GM23248 (cell line): ENCODE results near the gene DOK7. TPM values are rescaled to one million over a fixed set of nuclear protein-coding genes. Genes with fewer than 3 reads are reported as not detected.
A peak's percentile ranks its signal among the peaks of the same experiment; 100 is the strongest.

Experiments
- DNase-seq: peaks from one replicate; pipeline ENCODE4 v3.0.0-alpha.2; 2015
- H2AFZ ChIP-seq: fragments of 200-600 bp; sonication (generic); 2 replicates; pipeline ENCODE4 v1.6.1; 2016; ENCODE audit warnings: antibody characterized with exemption
- H3F3A ChIP-seq: fragments of 200-600 bp; sonication (generic); 2 replicates; pipeline ENCODE4 v1.6.1; 2016; ENCODE audit warnings: mild to moderate bottlenecking, antibody characterized with exemption, mixed run types; ENCODE audit not compliant: insufficient read depth
- H3K27ac ChIP-seq: fragments of 200-600 bp; sonication (generic); 2 replicates; pipeline ENCODE4 v1.5.1; 2016; ENCODE audit warnings: mild to moderate bottlenecking
- H3K27me3 ChIP-seq: fragments of 200-600 bp; sonication (generic); replicated peaks from 2 replicates; pipeline ENCODE4 v1.6.1; 2016; ENCODE audit warnings: mild to moderate bottlenecking; ENCODE audit not compliant: insufficient read depth
- H3K36me3 ChIP-seq: fragments of 200-600 bp; sonication (generic); 2 replicates; pipeline ENCODE4 v1.6.1; 2016; ENCODE audit warnings: low read depth, mild to moderate bottlenecking
- H3K4me1 ChIP-seq: fragments of 200-600 bp; sonication (generic); 2 replicates; pipeline ENCODE4 v1.6.1; 2016; ENCODE audit warnings: mild to moderate bottlenecking; ENCODE audit not compliant: insufficient read depth
- H3K4me2 ChIP-seq: fragments of 200-600 bp; sonication (generic); one replicate; pipeline ENCODE4 v1.6.1; 2016; ENCODE audit warnings: mild to moderate bottlenecking; ENCODE audit not compliant: unreplicated experiment
- H3K4me3 ChIP-seq: fragments of 200-600 bp; sonication (generic); 2 replicates; pipeline ENCODE4 v1.5.1; 2016; ENCODE audit warnings: mild to moderate bottlenecking
- H3K79me2 ChIP-seq: fragments of 200-600 bp; sonication (generic); 2 replicates; pipeline ENCODE4 v1.6.1; 2016; ENCODE audit warnings: mild to moderate bottlenecking; ENCODE audit not compliant: insufficient read depth
- H3K9ac ChIP-seq: fragments of 200-600 bp; sonication (generic); 2 replicates; pipeline ENCODE4 v1.6.1; 2016; ENCODE audit warnings: mild to moderate bottlenecking
- H3K9me2 ChIP-seq: fragments of 200-600 bp; sonication (generic); 2 replicates; pipeline ENCODE4 v1.6.1; 2016; ENCODE audit warnings: mixed run types, mild to moderate bottlenecking, moderate library complexity; ENCODE audit not compliant: insufficient read depth
- H3K9me3 ChIP-seq: fragments of 200-600 bp; sonication (generic); one replicate; pipeline ENCODE4 v1.6.1; 2017; ENCODE audit warnings: low read depth
- H4K20me1 ChIP-seq: fragments of 200-600 bp; sonication (generic); 2 replicates; pipeline ENCODE4 v1.6.0; 2016; ENCODE audit not compliant: insufficient read depth
- EZH2 ChIP-seq: fragments of 200-600 bp; sonication (generic); IDR thresholded peaks from 2 replicates; pipeline ENCODE4 v1.6.1; 2018; ENCODE audit warnings: antibody characterized with exemption, mild to moderate bottlenecking; ENCODE audit not compliant: insufficient read depth, poor library complexity, severe bottlenecking
- EZH2phosphoT487 ChIP-seq: fragments of 200-600 bp; sonication (generic); IDR thresholded peaks from 2 replicates; pipeline ENCODE4 v1.6.1; 2018; ENCODE audit warnings: antibody characterized with exemption, moderate library complexity, mild to moderate bottlenecking, low read depth; ENCODE audit not compliant: insufficient read depth
- WGBS, 2 experiments: methylation state at CpG; one replicate each; pipeline ENCODE4 v1.1.6; 2015 to 2017; ENCODE audit warnings: low lambda C conversion rate in 2 of 2, low coverage in 1 of 2; ENCODE audit errors: missing lambda C conversion rate in 2 of 2; 5-methylcytosine and 5-hydroxymethylcytosine counted together
- in situ Hi-C: fragments of 300-500 bp; cut with MboI; formaldehyde crosslinking; loops from 2 replicates; pipeline ENCODE4 v1.15.0; 2020
- polyA plus RNA-seq: library from polyadenylated mRNA; unstranded; fragments of >200 nt; fragmentation: Nextera tagmentation; extraction: Ambion mirVana; gene quantifications from 2 replicates; pipeline ENCODE4 v1.2.1, GENCODE V29; 2016
- total RNA-seq: library from RNA; depleted of rRNA; stranded (reverse); fragments of >200 nt; shearing (Covaris generic); gene quantifications from 2 replicates; pipeline ENCODE4 v1.2.3, GENCODE V29; 2014

The DOK7 gene
- total and polyA plus RNA-seq, 2 experiments from 2014 or later, result not detected

- no peaks in the 10 kb centered on the region for H4K20me1 ChIP-seq
- H3K4me2 ChIP-seq, result no peak overlapping the region
- no peaks in the 10 kb centered on the region for H3K27me3 ChIP-seq
- DNase-seq, result no peak
- no peak overlapping the region for H3K27ac ChIP-seq
- H3F3A ChIP-seq, result no peaks in the 10 kb centered on the region
- H3K9me2 ChIP-seq, result no peaks in the 10 kb centered on the region
- no peaks in the 10 kb centered on the region for H3K9me3 ChIP-seq
- TF ChIP-seq EZH2 (no peak), EZH2phosphoT487 (no peak)
- in situ Hi-C loops, result no loop called here
- WGBS, 2 experiments, result 86 to 92% methylated on average over 9 of the region's 9 CpGs
- no peak overlapping the region for H3K4me3 ChIP-seq
- peak overlapping the region; percentile 28; the same call in 1 of the 2 replicates for H2AFZ ChIP-seq
- H3K9ac ChIP-seq, result peak overlapping the region; percentile 52; the same call in 1 of the 2 replicates
- H3K36me3 ChIP-seq, result no peaks in the 10 kb centered on the region
- no peaks in the 10 kb centered on the region for H3K79me2 ChIP-seq
- peaks cover 11% of the 10 kb centered on the region for H3K4me1 ChIP-seq
Measured at GRCh38 chr4:3437582-3437936, 25.5 kb upstream of the DOK7 start.

GRCh38 chr4:3437998-3438846 is 24.9 kb upstream of the DOK7 start:
- H3K4me2 ChIP-seq, result no peak overlapping the region
- H3K4me3 ChIP-seq, result no peak overlapping the region
- TF ChIP-seq EZH2, result no peak
- no peak for TF ChIP-seq EZH2phosphoT487
- H2AFZ ChIP-seq, result no peak overlapping the region
- H3K36me3 ChIP-seq, result no peaks in the 10 kb centered on the region
- H3K9ac ChIP-seq, result no peak overlapping the region
- no peaks in the 10 kb centered on the region for H4K20me1 ChIP-seq
- H3F3A ChIP-seq, result no peaks in the 10 kb centered on the region
- no peaks in the 10 kb centered on the region for H3K9me2 ChIP-seq
- in situ Hi-C loops, result no loop called here
- no peak overlapping the region for H3K27ac ChIP-seq
- no peaks in the 10 kb centered on the region for H3K9me3 ChIP-seq
- H3K79me2 ChIP-seq, result no peaks in the 10 kb centered on the region
- no peaks in the 10 kb centered on the region for H3K27me3 ChIP-seq
- WGBS, 2 experiments, result 61 to 62% methylated on average over 15 to 28 of the region's 28 CpGs
- DNase-seq, result no peak
- H3K4me1 ChIP-seq, result peaks cover 11% of the 10 kb centered on the region

GRCh38 chr4:3438847-3439180 is 24.3 kb upstream of the DOK7 start:
- 71 to 100% methylated on average over 2 to 10 of the region's 10 CpGs for WGBS, 2 experiments
- no peak for TF ChIP-seq EZH2
- no peak for TF ChIP-seq EZH2phosphoT487
- in situ Hi-C loops, result no loop called here

GRCh38 chr4:3439391-3439790 is 23.7 kb upstream of the DOK7 start:
- Histone ChIP-seq H3K27ac (no peak overlapping the region), H3K9ac (no peak overlapping the region), H4K20me1 (no peaks in the 10 kb centered on the region), H3K79me2 (no peaks in the 10 kb centered on the region), H3K36me3 (no peaks in the 10 kb centered on the region), H3K27me3 (no peaks in the 10 kb centered on the region), H3K9me2 (no peaks in the 10 kb centered on the region), H3K4me1 (peaks cover 11% of the 10 kb centered on the region), H3F3A (no peaks in the 10 kb centered on the region), H3K4me2 (no peak overlapping the region), H2AFZ (no peak overlapping the region), H3K9me3 (no peaks in the 10 kb centered on the region), H3K4me3 (no peak overlapping the region)
- no peak for TF ChIP-seq EZH2phosphoT487
- TF ChIP-seq EZH2, result no peak
- 86 to 87% methylated on average over 16 of the region's 16 CpGs for WGBS, 2 experiments
- in situ Hi-C loops, result no loop called here
- DNase-seq, result no peak

More at GRCh38 chr4:3438847-3439180, 24.3 kb upstream of the DOK7 start:
- no peak for DNase-seq
- no peaks in the 10 kb centered on the region for H3K9me3 ChIP-seq
- H3F3A ChIP-seq, result no peaks in the 10 kb centered on the region
- no peak overlapping the region for H3K4me3 ChIP-seq
- no peak overlapping the region for H3K9ac ChIP-seq
- H4K20me1 ChIP-seq, result no peaks in the 10 kb centered on the region
- H3K27ac ChIP-seq, result no peak overlapping the region
- no peaks in the 10 kb centered on the region for H3K27me3 ChIP-seq
- peaks cover 11% of the 10 kb centered on the region for H3K4me1 ChIP-seq
- H3K79me2 ChIP-seq, result no peaks in the 10 kb centered on the region
- no peak overlapping the region for H2AFZ ChIP-seq
- no peaks in the 10 kb centered on the region for H3K36me3 ChIP-seq
- no peaks in the 10 kb centered on the region for H3K9me2 ChIP-seq
- no peak overlapping the region for H3K4me2 ChIP-seq

GRCh38 chr4:3440011-3440410 is 23.1 kb upstream of the DOK7 start:
- H3K4me1 ChIP-seq, result peaks cover 11% of the 10 kb centered on the region
- H3K36me3 ChIP-seq, result no peaks in the 10 kb centered on the region
- H3K79me2 ChIP-seq, result no peaks in the 10 kb centered on the region
- TF ChIP-seq EZH2 (no peak), EZH2phosphoT487 (no peak)
- H3K9ac ChIP-seq, result no peak overlapping the region
- H3K27ac ChIP-seq, result no peak overlapping the region
- DNase-seq, result no peak
- WGBS, 2 experiments, result 89 to 92% methylated on average over 7 of the region's 7 CpGs
- H3K27me3 ChIP-seq, result no peaks in the 10 kb centered on the region
- H4K20me1 ChIP-seq, result no peaks in the 10 kb centered on the region
- no peak overlapping the region for H2AFZ ChIP-seq
- no peaks in the 10 kb centered on the region for H3F3A ChIP-seq
- H3K9me3 ChIP-seq, result no peaks in the 10 kb centered on the region
- H3K4me2 ChIP-seq, result no peak overlapping the region
- H3K4me3 ChIP-seq, result no peak overlapping the region
- in situ Hi-C loops, result no loop called here
- no peaks in the 10 kb centered on the region for H3K9me2 ChIP-seq
